Fibroblast of villous mesenchyme (primary cell): Measurements from ENCODE around the gene HECW1. TPM values are rescaled to one million over a fixed set of nuclear protein-coding genes. Genes with fewer than 3 reads are reported as not detected.

ENCODE experiments used
- DNase-seq: peaks from one replicate; pipeline ENCODE4 v3.0.0-alpha.2; 2010; ENCODE audit warnings: low read depth
- H3K4me3 ChIP-seq: 2 replicates; pipeline ENCODE4 v1.5.1; 2011; ENCODE audit warnings: low read depth, mild to moderate bottlenecking, low read length
- CTCF ChIP-seq: IDR thresholded peaks from 2 replicates; pipeline ENCODE4 v1.5.1; 2012; ENCODE audit warnings: low read depth, mild to moderate bottlenecking, low read length; ENCODE audit not compliant: insufficient read depth
- total RNA-seq: library from RNA; depleted of rRNA; stranded (reverse); fragments of >200 nt; gene quantifications from 2 replicates; pipeline ENCODE4 v1.2.3, GENCODE V29; 2012

HECW1 gene
- total RNA-seq, 1 donor, result 1.7 TPM

GRCh38 chr7:43117861-43118260, 5.4 kb downstream of the HECW1 start:
- H3K4me3 ChIP-seq, result no peak overlapping the region
- no peak for DNase-seq

GRCh38 chr7:43118313-43118712, 5.9 kb downstream of the HECW1 start:
- H3K4me3 ChIP-seq, result no peak overlapping the region
- TF ChIP-seq CTCF, result no peak
- no peak for DNase-seq

More at GRCh38 chr7:43117861-43118260, 5.4 kb downstream of the HECW1 start:
- TF ChIP-seq CTCF, result no peak

GRCh38 chr7:43119371-43120075, 7.1 kb downstream of the HECW1 start:
- H3K4me3 ChIP-seq, result no peak overlapping the region
- DNase-seq, result peak; percentile 72
- TF ChIP-seq CTCF, result no peak

- H3K4me3 ChIP-seq, result no peak overlapping the region
- DNase-seq, result no peak
- TF ChIP-seq CTCF, result no peak
Observed at GRCh38 chr7:43121973-43122372, 9.5 kb downstream of the HECW1 start.

- no peak overlapping the region for H3K4me3 ChIP-seq
- no peak for TF ChIP-seq CTCF
- DNase-seq, result no peak
Observed at GRCh38 chr7:43123457-43123856, 11.0 kb downstream of the HECW1 start.

- no peak for DNase-seq
- no peak overlapping the region for H3K4me3 ChIP-seq
- no peak for TF ChIP-seq CTCF
Observed at GRCh38 chr7:43124388-43124787, 11.9 kb downstream of the HECW1 start.

GRCh38 chr7:43130347-43130746, 17.9 kb downstream of the HECW1 start:
- no peak for TF ChIP-seq CTCF
- H3K4me3 ChIP-seq, result no peak overlapping the region
- DNase-seq, result no peak
